Measurements from ENCODE around the gene IQGAP1. TPM values are rescaled to one million over a fixed set of nuclear protein-coding genes. Genes with fewer than 3 reads are reported as not detected.

Gene IQGAP1
- total RNA-seq, 1 experiment from 2014 or later, result 113 TPM

DNA sequence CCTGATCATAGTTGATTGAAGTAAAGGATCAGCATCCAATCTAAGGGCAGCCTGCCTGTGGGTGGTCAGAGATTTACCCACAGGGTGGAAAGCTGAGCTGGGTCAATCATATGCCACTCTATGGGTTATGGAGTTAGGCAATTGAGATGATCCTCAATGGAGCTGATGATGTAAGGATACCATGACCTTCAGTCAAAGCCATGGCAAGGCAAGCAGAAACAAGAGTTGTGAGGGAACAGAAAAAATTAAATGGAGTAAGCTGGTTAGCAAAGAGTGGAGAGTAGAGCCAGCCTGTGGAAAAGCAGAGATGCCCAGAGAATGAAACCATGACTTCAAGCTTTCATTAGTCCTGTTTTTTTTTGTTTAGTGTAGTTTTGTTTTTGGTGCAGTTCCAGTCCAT lies 5.7 kb upstream of the IQGAP1 start:
- intact Hi-C loops (cut with micrococcal nuclease), result no loop called here
- ChIA-PET CTCF (no interaction called here), POLR2A (interaction anchor here (1.2 kb wide), 1 partner anchor 20 kb away, joined by 3 read pairs; no protein-coding TSS in a partner anchor), RAD21 (ENCODE audit: low non-redundant PET in 1 of 2, low total read pairs in 2 of 2, uncharacterized antibody in 2 of 2, unreplicated experiment in 2 of 2) (no interaction called here)
- TF ChIP-seq SIN3A (IDR thresholded peaks at IDR 0.05; ENCODE audit: low read depth), result no peak
- no peak for TF ChIP-seq ZNF274 (IDR thresholded peaks at IDR 0.05; ENCODE audit: low read depth, low read length)
- Histone ChIP-seq H3K4me1 (ENCODE audit: control insufficient read depth in 1 of 2, insufficient read depth in 2 of 2, low read length in 2 of 2) (peaks cover under 1% of the 10 kb centered on the region in 2 experiments; a peak in 1 of 4 replicates), H3K27me3 (ENCODE audit: insufficient read depth, low read length) (no peaks in the 10 kb centered on the region), H4K20me1 (ENCODE audit: insufficient read depth) (no peaks in the 10 kb centered on the region), H3K9ac (ENCODE audit: low read length) (no peak overlapping the region), H3K79me2 (ENCODE audit: insufficient read depth, low read length) (no peaks in the 10 kb centered on the region), H3K27ac (ENCODE audit: low read depth, low read length) (no peak overlapping the region), H3K4me2 (ENCODE audit: low read length) (no peak overlapping the region), H3K9me3 (ENCODE audit: control insufficient read depth in 1 of 2, insufficient read depth in 1 of 2, low read depth in 1 of 2, low read length in 2 of 2) (peaks cover 0 to 4% of the 10 kb centered on the region in 2 experiments; a peak in 1 of 4 replicates), H2AFZ (ENCODE audit: low read depth, low read length, poor library complexity, severe bottlenecking) (no peak overlapping the region), H3K4me3 (replicated peaks in 1 of 2; ENCODE audit: low read depth in 1 of 2, low read length in 2 of 2) (no peak overlapping the region), H3K36me3 (ENCODE audit: control insufficient read depth in 1 of 2, insufficient read depth in 2 of 2, low read length in 2 of 2) (no peaks in the 10 kb centered on the region), H3K9me2 (ENCODE audit: insufficient read depth) (no peaks in the 10 kb centered on the region)
- ATAC-seq (no peak), DNase-seq (ENCODE audit: low read depth, low spot score) (no peak)
- no TSS peak for BruUV-seq (replicated peaks)

DNA sequence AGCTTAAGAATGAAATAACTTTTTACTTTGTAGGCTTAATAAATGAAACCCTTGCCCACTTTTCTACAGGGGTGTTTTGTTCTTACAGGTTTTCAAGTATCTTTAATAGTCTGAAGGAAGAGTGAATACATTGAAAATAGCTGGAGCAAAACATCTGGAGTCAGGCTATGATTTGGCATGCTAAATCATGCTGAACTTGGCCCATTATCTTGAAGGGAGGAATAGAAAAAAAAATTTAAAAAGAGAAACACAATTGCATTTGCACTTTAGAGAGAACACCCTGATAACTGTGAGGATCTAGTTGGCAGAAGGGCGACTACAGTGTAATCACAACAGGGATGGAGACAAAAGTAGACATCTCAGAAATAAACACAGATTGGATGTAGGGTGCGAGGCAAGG lies 1.8 kb upstream of the IQGAP1 start:
- H3K27ac ChIP-seq (ENCODE audit: low read depth, low read length), result no peak overlapping the region

More for the DNA sequence above, 1.8 kb upstream of the IQGAP1 start:
- RAD21 ChIA-PET (ENCODE audit: low non-redundant PET in 1 of 2, low total read pairs in 2 of 2, uncharacterized antibody in 2 of 2, unreplicated experiment in 2 of 2), result no interaction called here
- DNase-seq (ENCODE audit: low read depth, low spot score) (no peak), ATAC-seq (no peak)
- peaks cover 6 to 15% of the 10 kb centered on the region in 2 experiments; a peak in 3 of 4 replicates for H3K4me1 ChIP-seq (ENCODE audit: control insufficient read depth in 1 of 2, insufficient read depth in 2 of 2, low read length in 2 of 2)
- H3K4me2 ChIP-seq (ENCODE audit: low read length), result no peak overlapping the region
- H3K9me3 ChIP-seq (ENCODE audit: control insufficient read depth in 1 of 2, insufficient read depth in 1 of 2, low read depth in 1 of 2, low read length in 2 of 2), result no peaks in the 10 kb centered on the region
- no peaks in the 10 kb centered on the region for H4K20me1 ChIP-seq (ENCODE audit: insufficient read depth)
- H3K9ac ChIP-seq (ENCODE audit: low read length), result no peak overlapping the region
- peaks cover 29% of the 10 kb centered on the region for H3K79me2 ChIP-seq (ENCODE audit: insufficient read depth, low read length)
- H3K27me3 ChIP-seq (ENCODE audit: insufficient read depth, low read length), result no peaks in the 10 kb centered on the region
- no TSS peak for BruUV-seq (replicated peaks)
- no peak for TF ChIP-seq POLR2A (IDR thresholded peaks at IDR 0.05; ENCODE audit: borderline replicate concordance, extremely low read depth, insufficient read depth, insufficient read length)
- TF ChIP-seq SRF (IDR thresholded peaks at IDR 0.05; ENCODE audit: low read depth), result no peak
- no peak for TF ChIP-seq TCF7L2 (IDR thresholded peaks at IDR 0.05; ENCODE audit: borderline replicate concordance, extremely low read depth, insufficient read depth, insufficient read length)
- no peak for TF ChIP-seq YY1 (IDR thresholded peaks at IDR 0.05; ENCODE audit: extremely low read depth, insufficient replicate concordance, low read depth, low read length)
- H3K9me2 ChIP-seq (ENCODE audit: insufficient read depth), result no peaks in the 10 kb centered on the region
- peaks cover 0 to 8% of the 10 kb centered on the region in 2 experiments; a peak in 3 of 4 replicates for H3K36me3 ChIP-seq (ENCODE audit: control insufficient read depth in 1 of 2, insufficient read depth in 2 of 2, low read length in 2 of 2)
- POLR2A ChIA-PET, result interaction anchor here (1.4 kb wide), 1 partner anchor 15 kb away, joined by 3 read pairs; no protein-coding TSS in a partner anchor
- CTCF ChIA-PET, result no interaction called here
- intact Hi-C loops (cut with micrococcal nuclease), result no loop called here
- H3K4me3 ChIP-seq (replicated peaks in 1 of 2; ENCODE audit: low read depth in 1 of 2, low read length in 2 of 2), result no peak overlapping the region
- H2AFZ ChIP-seq (ENCODE audit: low read depth, low read length, poor library complexity, severe bottlenecking), result no peak overlapping the region
